Glomerular endothelial cell (primary cell): ENCODE measurements around the gene EIF4A3. TPM values are rescaled to one million over a fixed set of nuclear protein-coding genes. Genes with fewer than 3 reads are reported as not detected.

Source experiments
- DNase-seq: peaks from one replicate; pipeline ENCODE4 v3.0.0-alpha.2; 2011; ENCODE audit warnings: low read depth, low spot score; ENCODE audit errors: extremely low read depth
- total RNA-seq: library from RNA; depleted of rRNA; stranded (reverse); fragments of >200 nt; gene quantifications from 2 replicates; pipeline ENCODE4 v1.2.3, GENCODE V29; 2015

Gene EIF4A3
- total RNA-seq, 1 donor from 2014 or later = 71.3 TPM

- no peak for DNase-seq
Measured at GRCh38 chr17:80138856-80139426, 8.0 kb downstream of the EIF4A3 start.

- DNase-seq = no peak
Measured at GRCh38 chr17:80137131-80137530, 9.8 kb downstream of the EIF4A3 start.

GRCh38 chr17:80133626-80133970 lies 13.3 kb downstream of the EIF4A3 start:
- DNase-seq = no peak

- no peak for DNase-seq
Measured at GRCh38 chr17:80132906-80133625, 13.9 kb downstream of the EIF4A3 start.

- DNase-seq = no peak
Measured at GRCh38 chr17:80130992-80131391, 15.9 kb downstream of the EIF4A3 start.

GRCh38 chr17:80129006-80129565 lies 17.8 kb downstream of the EIF4A3 start:
- no peak for DNase-seq

- no peak for DNase-seq
Measured at GRCh38 chr17:80126449-80126715, 20.5 kb downstream of the EIF4A3 start.

- DNase-seq = no peak
Measured at GRCh38 chr17:80125656-80126448, 21.1 kb downstream of the EIF4A3 start.

- DNase-seq = no peak
Measured at GRCh38 chr17:80124351-80124981, 22.5 kb downstream of the EIF4A3 start.

GRCh38 chr17:80123791-80124190 lies 23.1 kb downstream of the EIF4A3 start:
- DNase-seq = no peak

- DNase-seq = no peak
Measured at GRCh38 chr17:80122926-80123505, 23.9 kb downstream of the EIF4A3 start.

GRCh38 chr17:80122026-80122575 lies 24.8 kb downstream of the EIF4A3 start:
- no peak for DNase-seq

GRCh38 chr17:80119839-80120238 lies 27.1 kb downstream of the EIF4A3 start:
- no peak for DNase-seq

GRCh38 chr17:80119271-80119791 lies 27.6 kb downstream of the EIF4A3 start:
- no peak for DNase-seq

GRCh38 chr17:80118601-80119270 lies 28.2 kb downstream of the EIF4A3 start:
- no peak for DNase-seq

- DNase-seq = no peak
Measured at GRCh38 chr17:80117491-80118401, 29.2 kb downstream of the EIF4A3 start.

GRCh38 chr17:80116921-80117380 lies 30.0 kb downstream of the EIF4A3 start:
- no peak for DNase-seq

GRCh38 chr17:80116276-80116920 lies 30.5 kb downstream of the EIF4A3 start:
- DNase-seq = no peak
